HL-60/S4 treated with retinoic acid at 250 ng/mL for 4 days and 3 days (cell line): Measurements from ENCODE around the gene TVP23B.
"Not testable (repeated sequence)": the region's sequence is repeated elsewhere in the genome, so short reads cannot be mapped to it uniquely, and the experiment has no call there.

Experiments used
- in situ Hi-C: fragments of 300-500 bp; cut with MboI; formaldehyde crosslinking; loops from 2 replicates; pipeline ENCODE4 v1.7.0; 2022; ENCODE audit warnings: low sequenced_read_pairs

The TVP23B gene

DNA sequence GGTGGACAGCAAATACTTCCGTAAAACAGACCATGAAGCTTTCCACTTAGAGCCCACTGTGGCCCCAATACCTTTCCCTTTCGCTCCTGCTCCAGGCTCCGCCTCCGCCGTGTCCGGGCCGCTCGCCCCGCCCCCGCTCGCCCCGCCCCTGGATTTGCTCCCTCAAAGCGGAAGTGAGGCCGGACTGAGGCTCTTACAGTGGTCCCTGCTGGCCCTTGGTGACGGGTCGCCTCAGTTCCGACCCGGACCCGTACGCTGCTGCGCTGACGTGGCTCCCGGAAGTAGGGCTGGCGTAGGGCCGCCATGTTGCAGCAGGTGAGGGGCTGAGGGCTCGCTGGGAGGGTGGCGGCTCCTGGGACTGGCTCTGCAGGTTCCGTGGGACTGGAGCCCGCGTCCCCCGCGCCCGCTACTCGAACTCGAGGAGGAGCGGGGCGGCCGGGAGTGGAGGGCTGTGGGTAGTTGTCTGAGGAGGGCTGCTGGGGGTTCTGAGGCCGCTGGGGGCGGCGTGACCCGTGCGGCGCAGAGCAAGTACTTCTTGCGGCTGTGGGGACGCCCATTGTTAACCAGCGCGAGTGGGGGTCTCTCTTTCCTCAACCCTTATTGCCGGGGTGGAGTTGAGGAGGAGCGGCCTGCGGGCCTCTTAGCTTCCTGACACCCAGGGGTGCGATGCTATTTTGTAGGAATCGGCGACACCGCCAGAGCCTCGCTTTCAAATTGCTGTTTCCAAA, at the start of gene TVP23B:
TSS of gene TVP23B (plus strand) at position 193 of the 728 bp plus-strand sequence. CDS start at position 304, 111 bp downstream.
- in situ Hi-C loops = not testable (repeated sequence)

DNA sequence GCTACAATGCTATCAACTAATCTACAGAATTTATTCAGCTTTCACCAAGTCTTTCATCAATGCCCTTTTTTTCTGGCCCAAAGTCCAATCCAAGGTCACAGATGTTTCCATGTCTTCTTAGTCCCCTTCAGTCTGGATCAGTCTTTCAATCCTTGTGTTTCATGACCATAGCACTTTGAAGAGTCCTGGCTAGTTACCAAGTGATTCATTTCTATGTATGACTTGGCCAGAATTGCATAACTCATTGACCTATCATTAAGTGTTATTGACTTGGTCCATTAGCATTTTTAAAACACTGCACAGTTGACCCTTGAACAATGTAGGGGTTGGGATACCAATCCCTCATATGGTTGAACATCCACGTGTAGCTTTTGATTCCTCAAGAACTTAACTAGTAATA, 48.5 kb upstream of the TVP23B start:
- in situ Hi-C loops = not testable (repeated sequence)

DNA sequence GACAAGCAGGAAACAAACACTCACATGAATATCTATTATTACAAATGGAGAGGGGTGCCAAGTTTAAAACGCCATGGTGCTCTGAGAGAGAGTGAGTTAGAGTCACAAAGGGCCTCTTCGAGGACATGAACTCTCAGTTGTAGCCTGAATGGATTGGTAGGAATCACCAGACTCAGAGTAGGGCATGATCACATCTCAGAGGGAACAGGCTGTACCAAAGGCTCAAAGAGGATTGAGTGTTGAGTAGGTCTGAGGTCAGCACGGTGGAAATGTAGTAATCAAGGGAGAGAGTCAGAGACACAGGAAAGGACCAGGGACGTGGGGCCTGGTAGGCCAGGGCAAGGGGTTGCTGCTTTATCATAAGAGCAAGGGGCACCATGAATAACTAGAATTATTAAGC, 47.6 kb upstream of the TVP23B start:
- in situ Hi-C loops = not testable (repeated sequence)

DNA sequence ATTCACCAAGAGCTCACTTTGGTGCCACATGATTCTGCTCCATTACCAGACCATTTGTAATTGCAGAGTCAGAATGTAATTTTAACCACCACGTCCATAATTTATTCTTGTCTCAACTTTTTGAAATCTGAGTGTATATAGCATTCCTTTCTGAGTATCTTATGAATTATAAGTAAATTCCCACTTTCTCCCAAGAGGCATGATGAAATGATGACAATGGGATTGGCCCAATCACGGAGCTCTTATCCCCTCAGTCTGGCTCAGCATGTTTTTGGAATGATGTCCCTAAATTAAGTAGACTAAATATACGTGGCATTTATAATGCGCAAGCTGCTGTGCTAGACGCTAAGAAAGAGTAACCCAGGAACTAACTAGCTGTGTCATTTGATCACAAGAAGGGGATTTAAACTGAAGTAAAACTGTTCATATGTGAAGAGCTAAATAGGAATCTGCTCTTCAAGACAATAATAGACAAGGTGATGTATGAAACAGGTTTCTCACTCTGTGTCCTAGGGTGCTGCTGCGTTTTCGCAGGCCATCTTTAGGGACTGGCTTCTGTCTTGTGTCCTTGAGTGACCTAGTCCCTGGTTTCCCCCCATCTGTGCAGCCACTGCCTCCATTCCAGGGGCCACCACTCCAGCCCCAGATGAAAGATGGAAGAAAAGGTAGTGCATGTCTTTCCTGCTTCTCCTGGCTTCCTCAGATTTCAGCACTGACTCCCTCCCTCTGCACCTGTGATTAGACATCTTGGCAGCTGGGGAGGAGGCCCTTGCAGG, 41.2 kb upstream of the TVP23B start:
- in situ Hi-C loops = not testable (repeated sequence)

DNA sequence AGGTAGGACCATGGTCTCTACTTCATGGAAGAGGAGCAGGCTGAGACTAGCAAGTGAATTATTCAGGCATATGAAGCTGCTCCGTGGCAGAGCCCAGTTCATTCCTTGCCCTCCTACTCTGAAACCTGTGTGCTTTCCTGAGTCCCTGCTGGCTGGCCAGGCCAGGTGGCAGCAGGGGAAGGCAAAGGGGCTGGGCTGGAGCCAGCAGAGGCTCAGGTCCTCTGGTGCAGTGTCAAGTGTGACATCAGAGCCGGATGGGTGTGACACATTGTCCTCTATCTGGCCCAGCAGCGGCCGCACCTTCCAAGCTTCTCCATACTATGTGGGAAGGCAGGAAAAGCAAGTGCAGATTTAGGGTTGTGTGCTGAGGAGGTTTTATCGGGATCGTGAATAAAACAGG, 39.8 kb upstream of the TVP23B start:
- in situ Hi-C loops = not testable (repeated sequence)

DNA sequence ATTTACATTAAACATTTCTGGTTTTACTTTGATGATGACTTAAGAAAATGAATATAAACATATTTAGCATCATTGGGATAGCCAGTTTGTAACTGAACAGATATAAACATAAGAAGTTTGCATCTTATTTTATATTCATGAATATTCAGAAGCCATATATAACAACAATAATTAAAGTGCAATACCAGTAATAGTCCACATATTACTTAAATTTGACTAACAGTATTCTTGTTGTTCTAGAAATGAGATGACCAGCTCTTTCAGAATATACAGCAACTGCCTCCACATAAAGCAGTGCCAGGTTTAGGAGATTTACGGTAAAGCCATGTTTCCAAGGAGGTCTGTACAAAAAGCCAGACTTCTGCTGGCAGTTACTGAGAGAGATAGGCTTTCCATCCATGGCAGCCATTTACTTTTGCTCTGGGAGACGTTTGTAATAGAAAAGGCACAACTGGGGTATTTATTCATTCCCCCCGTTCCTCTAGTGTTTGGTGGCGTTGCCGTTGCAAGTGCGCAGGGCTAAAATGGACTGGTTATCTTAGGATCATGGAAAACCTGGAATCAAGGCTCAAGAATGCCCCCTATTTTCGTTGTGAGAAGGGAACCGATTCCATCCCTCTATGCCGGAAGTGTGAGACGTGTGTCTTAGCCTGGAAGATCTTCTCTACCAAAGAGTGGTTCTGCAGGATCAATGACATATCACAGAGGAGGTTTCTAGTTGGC, 37.1 kb upstream of the TVP23B start, which contains the start of gene FBXW10:
TSS of gene FBXW10 (plus strand) at position 356 of the 723 bp plus-strand sequence. CDS start at position 547, 191 bp downstream.
- in situ Hi-C loops = not testable (repeated sequence)

DNA sequence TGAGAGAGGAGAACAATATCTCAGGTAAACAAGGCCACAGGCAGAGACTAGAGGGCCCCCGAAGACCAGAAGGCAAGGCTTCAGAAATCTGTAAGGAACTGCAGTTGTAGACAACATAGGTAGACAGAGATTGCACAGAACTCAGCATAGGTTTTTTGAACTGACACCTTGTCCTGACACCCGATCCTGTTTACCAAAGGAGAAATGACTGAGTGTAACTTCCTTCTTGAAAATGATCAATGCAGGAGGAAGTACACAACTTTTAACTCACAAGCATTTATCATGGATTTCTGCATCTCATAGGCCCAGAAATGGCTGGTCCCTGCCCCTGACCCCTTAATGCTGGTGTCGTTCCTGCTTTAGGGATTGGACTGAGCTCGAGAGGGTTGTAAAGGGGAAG, 36.3 kb upstream of the TVP23B start:
- in situ Hi-C loops = not testable (repeated sequence)

DNA sequence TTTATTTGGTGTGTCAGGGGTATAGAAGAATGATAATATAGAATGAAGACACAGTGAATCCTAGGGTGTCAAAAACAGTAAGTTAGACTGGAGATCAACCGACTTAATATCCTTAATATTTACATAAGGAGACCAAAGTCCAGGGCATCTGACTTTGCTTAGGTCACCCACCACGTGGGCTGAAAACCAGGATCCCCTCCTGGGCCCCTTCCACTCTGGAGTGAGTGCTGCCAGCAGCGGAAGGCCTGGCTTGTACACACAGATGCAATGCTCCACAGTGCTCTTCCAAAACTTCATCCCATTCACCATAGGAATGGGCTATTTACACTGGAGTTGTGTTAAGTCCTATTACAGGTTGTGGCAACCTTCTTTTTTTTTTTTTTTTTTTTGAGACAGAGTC, 34.4 kb upstream of the TVP23B start:
- in situ Hi-C loops = not testable (repeated sequence)

DNA sequence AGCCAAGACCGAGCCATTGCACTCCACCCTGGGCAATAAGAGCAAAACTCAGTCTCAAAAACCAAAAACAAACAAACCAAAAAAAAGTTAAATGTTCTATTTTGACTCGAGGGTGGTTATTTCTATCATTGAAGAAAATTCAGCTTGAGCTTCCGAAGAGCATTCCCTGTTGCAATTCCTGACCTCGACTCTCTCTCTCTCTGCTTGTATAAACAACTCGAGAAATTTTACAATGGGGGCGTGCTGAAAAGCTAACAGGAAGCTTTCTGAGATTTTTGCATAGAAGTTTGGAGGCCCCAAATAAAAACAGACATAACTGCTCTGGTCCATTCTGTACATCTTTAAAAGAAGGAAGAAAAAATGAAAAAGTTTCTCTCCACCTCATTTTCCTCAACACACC, 33.5 kb upstream of the TVP23B start:
- in situ Hi-C loops = not testable (repeated sequence)

DNA sequence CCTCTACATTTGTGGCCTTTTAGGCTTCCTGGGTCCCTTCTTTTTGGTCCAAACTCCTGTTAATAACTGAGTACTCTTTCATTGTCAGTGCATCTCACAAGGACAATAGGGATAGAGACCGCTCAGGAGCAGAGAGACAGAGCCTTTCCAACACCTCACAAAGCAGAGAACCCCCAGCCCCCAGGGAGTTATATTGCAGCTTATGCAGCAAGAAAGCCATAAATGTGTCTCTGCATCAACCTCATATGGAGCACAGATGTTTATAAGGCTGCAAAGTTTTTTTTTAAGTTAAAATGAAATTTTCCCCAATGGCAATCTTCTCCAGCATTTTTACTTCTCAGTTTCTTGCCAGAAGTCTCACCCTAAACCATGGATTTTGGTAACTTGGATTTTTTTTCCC, 30.7 kb upstream of the TVP23B start:
- in situ Hi-C loops = not testable (repeated sequence)

DNA sequence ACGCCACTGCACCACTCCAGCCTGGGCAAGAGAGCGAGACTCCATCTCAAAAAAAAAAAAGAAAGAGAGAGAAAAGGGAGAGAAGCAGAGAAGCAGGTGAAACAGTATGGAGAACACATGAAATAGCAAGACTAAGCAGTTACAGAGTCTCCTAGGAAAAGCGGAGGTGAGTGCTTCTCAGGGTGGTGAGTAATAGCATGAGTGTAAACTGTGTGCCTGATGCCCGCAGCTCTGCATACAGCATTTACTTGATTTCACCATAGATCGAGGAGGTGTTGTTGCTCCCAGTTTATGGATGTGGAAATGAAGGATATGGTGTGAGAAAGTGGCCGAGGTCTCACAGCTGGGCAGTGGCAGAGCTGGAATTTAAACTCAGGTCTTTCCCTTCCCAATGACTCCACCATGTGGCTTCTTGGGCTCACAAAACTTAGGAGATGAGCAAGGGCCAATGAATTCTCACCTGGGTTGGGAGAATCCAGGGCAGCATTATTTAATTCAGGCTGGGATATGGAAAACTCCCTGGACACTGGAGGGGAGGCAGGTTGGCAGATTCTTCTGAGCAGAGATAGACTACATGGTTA, 27.1 kb upstream of the TVP23B start:
- in situ Hi-C loops = not testable (repeated sequence)

DNA sequence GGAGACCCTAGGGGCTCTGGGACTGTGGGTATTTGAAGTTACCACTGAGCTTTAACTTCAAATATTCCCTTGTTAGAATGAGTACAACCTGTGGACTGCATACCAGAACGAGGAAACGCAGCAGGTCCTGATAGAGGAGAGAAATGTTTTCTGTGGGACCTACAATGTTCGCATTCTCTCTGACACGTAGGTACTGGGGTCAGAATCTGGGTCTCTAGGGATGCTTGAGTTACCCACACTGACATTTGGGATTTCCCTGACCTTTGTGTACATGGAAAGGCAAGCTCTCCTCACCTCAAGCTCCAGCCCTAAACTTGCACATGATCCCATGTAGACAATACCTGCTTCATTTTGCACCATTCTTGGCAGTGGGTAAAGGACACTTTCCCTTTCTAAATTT, 25.0 kb upstream of the TVP23B start:
- in situ Hi-C loops = not testable (repeated sequence)

DNA sequence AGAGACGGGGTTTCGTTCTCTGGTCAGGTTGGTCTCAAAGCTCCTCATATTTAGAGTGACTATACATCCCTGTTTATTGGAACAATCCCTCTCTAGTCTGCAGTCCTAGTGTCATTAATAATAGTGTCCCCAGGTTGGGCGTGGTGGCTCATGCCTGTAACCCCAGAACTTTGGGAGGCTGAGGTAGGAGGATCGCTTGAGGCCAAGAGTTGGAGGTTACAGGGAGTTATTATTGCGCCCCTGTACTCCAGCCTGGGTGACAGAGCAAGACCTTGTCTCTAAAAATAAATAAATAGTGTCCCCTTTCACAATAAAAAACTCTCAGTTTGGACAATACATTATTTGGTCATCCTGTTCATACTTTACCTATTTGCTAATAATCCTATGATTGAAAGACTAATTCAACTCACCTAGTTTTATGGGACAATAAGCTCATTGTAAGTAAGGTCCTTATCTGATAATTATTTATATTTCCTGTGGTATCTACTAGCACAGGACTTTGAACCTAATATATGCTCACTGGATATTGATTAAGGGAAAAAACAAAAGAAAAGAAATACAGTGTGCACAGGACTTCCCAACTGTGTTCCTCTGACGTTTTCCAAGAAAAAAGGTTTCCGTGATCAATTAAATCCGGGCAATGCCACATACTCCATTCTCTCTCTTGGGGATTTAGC, 23.5 kb upstream of the TVP23B start:
- in situ Hi-C loops = not testable (repeated sequence)

DNA sequence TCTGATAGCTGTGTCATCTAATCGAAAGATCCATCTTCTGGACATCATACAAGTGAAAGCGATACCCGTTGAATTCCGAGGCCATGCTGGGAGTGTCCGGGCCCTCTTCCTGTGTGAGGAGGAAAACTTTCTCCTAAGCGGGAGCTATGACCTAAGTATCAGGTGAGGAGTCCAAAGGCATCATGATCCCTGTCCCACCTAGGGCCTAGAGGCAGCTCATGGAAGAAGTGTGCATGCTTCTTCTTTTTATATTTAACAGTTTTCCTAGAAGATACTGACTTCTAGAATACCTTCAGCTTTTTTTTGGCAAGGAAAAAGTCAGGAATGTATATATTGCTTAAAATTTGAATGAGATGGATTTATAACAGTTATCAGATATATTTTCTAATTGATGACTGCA, 22.6 kb upstream of the TVP23B start:
- in situ Hi-C loops = not testable (repeated sequence)

DNA sequence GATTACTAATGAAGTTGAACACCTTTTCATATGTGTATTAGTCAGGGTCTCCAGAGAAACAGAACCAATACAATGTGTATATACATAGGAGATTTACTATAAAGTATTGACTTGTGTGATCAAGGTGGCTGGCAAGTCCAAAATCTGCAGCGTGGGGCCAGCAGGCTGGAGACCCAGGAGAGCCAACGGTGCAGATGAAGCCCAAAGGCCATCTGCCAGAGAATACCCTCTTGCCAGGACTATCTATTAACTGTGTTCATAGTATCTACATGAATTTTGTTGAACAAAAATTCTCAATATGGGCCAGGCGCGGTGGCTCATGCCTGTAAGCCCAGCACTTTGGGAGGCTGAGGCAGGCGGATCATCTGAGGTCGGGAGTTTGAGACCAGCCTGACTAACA, 20.8 kb upstream of the TVP23B start:
- in situ Hi-C loops = not testable (repeated sequence)

DNA sequence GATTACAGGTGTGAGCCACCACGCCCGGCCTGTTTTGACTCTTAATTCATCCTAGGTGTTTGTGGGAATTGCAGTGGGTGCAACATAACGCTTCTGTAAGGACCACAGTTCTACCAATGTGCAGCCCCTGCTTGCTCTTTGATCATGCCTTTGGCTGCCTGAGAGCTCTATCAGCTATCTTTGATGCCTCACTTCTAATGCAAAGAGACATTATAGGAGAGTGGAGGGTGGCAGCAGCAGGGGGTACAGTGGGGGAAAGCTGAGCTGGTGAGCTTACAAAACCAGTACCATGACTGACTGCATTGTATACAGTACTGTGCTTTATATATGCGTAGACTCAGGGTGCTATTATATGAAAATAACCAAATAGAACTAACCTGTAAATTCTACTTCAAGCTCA, 10.4 kb upstream of the TVP23B start:
- in situ Hi-C loops = not testable (repeated sequence)

DNA sequence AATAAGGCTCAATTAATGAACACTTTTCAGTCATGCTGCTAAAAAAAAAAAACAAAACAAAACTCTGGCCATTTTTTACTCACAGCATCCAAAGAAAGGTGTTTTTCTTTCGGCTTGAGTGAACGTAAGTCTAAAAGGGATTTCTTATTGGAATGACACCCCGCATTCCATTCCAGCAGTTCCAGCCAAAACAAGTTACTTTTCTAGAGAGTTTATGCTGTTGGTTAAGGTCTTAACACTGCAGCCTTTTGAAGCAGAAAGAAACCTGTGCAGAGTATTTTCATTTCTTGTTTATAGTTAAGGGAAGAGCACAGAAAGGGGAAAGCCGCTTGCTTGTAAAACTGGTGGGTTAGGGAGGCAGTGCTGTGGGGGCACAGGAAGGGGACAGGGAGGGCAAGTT, 9.9 kb upstream of the TVP23B start:
- in situ Hi-C loops = not testable (repeated sequence)

DNA sequence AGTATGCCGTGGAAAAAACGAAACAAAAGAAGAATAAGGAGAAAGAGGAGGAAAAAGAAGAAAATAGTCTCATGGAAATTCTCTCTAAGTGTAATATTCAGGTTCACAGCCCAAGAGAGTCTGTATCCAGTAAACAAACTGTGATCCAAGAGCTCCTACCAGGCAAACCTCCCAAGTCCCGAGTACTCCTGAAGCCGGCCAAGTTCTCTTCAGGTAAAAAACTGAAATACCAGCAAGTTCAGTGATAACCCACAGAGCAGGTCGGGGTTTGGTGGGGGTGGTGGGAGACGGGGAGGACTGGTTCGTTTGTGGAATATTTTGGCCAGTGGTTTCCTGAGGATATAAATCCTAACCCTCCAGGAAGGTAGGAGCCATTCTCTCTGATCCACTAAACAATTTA, 8.5 kb upstream of the TVP23B start:
- in situ Hi-C loops = no loop called here

DNA sequence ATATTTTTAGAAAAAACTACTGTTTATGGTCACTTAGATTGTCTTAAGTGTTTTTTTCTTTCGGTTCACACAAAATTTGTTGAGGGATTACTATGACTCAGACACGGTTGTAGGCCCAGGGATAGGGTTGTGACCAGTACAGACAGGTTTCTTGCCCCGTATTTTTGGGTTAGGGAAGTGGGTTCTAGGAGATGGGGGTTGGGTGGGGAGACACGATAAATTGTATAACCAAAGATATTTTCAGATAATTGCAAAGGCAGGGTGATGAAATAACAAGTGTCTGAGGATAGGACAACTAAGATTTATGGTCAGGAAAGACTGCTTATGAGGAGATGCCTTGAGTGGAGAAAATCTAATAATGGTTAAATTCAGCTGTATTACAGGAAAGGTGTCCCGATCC, 822 bp downstream of the TVP23B start:
- in situ Hi-C loops = not testable (repeated sequence)

DNA sequence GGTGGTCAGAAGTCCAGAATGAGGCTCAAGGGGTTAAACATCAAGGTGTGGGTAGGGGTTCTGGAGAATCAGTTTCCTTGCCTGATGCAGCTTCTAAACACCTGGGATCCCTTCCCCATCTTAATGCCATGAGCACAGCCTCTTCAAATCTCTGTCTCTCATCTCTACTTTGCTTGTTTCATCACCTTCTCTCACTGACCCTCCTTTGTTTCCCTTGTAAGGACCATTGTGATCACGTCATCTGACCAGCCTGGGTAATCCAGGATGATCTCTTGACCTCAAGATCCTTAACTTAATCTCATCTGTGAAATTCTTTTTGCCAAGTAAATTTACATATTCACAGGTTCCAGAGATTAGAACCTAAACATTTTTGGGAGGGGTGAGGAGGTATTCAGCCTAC, 5.0 kb downstream of the TVP23B start:
- in situ Hi-C loops = not testable (repeated sequence)

DNA sequence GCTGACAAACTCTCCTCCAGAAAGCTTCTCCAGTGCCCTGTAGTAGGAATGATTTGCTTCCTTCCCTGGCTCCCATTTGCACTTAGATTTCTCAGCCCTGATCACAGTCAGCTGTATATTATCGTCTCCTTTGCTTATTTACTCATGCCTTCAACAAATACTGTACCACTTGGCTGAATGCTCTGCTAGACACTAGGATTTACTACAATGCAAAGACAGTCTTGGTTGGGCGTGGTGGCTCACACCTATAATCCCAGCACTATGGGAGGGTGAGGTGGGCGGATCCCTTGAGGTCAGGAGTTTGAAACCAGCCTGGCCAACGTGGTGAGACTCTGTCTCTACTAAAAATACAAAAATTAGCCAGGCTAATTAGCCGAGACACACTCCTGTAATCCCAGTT, 5.9 kb downstream of the TVP23B start:
- in situ Hi-C loops = not testable (repeated sequence)
